Body of pancreas (tissue), 4 donors: ENCODE results near the gene TMEFF2.

ENCODE experiments used
- CTCF ChIP-seq, 7 experiments: fragments of 450-650 bp in 4 of 7; fragments of 200-600 bp in 3 of 7; sonication (generic) in 3 of 7; IDR thresholded peaks; one replicate each; pipeline ENCODE4 v1.5.1; 2016 to 2019; ENCODE audit warnings: antibody characterized with exemption in 7 of 7
- POLR2A ChIP-seq, 3 donors: fragments of 450-650 bp; IDR thresholded peaks; one replicate each; pipeline ENCODE4 v1.6.1; 2016; ENCODE audit warnings: antibody characterized with exemption in 3 of 3, mild to moderate bottlenecking in 2 of 3

- TF ChIP-seq POLR2A (IDR thresholded peaks at IDR 0.05) (no peak), CTCF (IDR thresholded peaks at IDR 0.05) (no peak)
Measured at GRCh38 chr2:191977754-191978153, 217.0 kb downstream of the TMEFF2 start.
